Measurements from ENCODE around the gene BMPR2. TPM values are rescaled to one million over a fixed set of nuclear protein-coding genes. Genes with fewer than 3 reads are reported as not detected.
"Not testable (repeated sequence)": the region's sequence is repeated elsewhere in the genome, so short reads cannot be mapped to it uniquely, and the experiment has no call there.

BMPR2 gene
- total RNA-seq, 1 experiment from 2014 or later = 12.8 TPM

GRCh38 chr2:202436626-202437025 is 60.5 kb downstream of the BMPR2 start:
- intact Hi-C loops (cut with micrococcal nuclease) = no loop called here
- Histone ChIP-seq H3K4me1 (ENCODE audit: control insufficient read depth in 1 of 2, insufficient read depth in 2 of 2, low read length in 2 of 2) (no peaks in the 10 kb centered on the region), H3K9me2 (ENCODE audit: insufficient read depth) (no peaks in the 10 kb centered on the region), H3K27ac (ENCODE audit: low read depth, low read length) (no peak overlapping the region), H3K4me2 (ENCODE audit: low read length) (no peak overlapping the region), H3K9me3 (ENCODE audit: control insufficient read depth in 1 of 2, insufficient read depth in 1 of 2, low read depth in 1 of 2, low read length in 2 of 2) (no peaks in the 10 kb centered on the region), H2AFZ (ENCODE audit: low read depth, low read length, poor library complexity, severe bottlenecking) (no peak overlapping the region), H3K9ac (ENCODE audit: low read length) (no peak overlapping the region), H4K20me1 (ENCODE audit: insufficient read depth) (no peaks in the 10 kb centered on the region; the same call in 1 of the 2 replicates), H3K4me3 (replicated peaks in 1 of 2; ENCODE audit: low read depth in 1 of 2, low read length in 2 of 2) (no peak overlapping the region), H3K36me3 (ENCODE audit: control insufficient read depth in 1 of 2, insufficient read depth in 2 of 2, low read length in 2 of 2) (no peaks in the 10 kb centered on the region), H3K27me3 (ENCODE audit: insufficient read depth, low read length) (no peaks in the 10 kb centered on the region), H3K79me2 (ENCODE audit: insufficient read depth, low read length) (no peaks in the 10 kb centered on the region)
- TF ChIP-seq FOSL1 (IDR thresholded peaks at IDR 0.05; ENCODE audit: low read depth) (no peak), REST (IDR thresholded peaks at IDR 0.05; ENCODE audit: low read depth) (no peak), CTCF (IDR thresholded peaks at IDR 0.05 in 2 of 3, conservative IDR thresholded peaks at IDR 0.05 in 1 of 3; ENCODE audit: borderline replicate concordance in 1 of 3, insufficient read depth in 1 of 3, low read depth in 2 of 3, low read length in 2 of 3) (no peak), MAX (IDR thresholded peaks at IDR 0.05) (no peak)
- no TSS peak for BruUV-seq (replicated peaks)
- DNase-seq (ENCODE audit: low read depth, low spot score) = no peak
- CTCF ChIA-PET = no interaction called here
- POLR2A ChIA-PET = no interaction called here
- RAD21 ChIA-PET (ENCODE audit: low non-redundant PET in 1 of 2, low total read pairs in 2 of 2, uncharacterized antibody in 2 of 2, unreplicated experiment in 2 of 2) = no interaction called here
- ATAC-seq = no peak

- intact Hi-C loops (cut with micrococcal nuclease); H3K79me2 ChIP-seq (ENCODE audit: insufficient read depth, low read length); H3K27ac ChIP-seq (ENCODE audit: low read depth, low read length): not testable (repeated sequence)
Measured at GRCh38 chr2:202440117-202440516, 64.0 kb downstream of the BMPR2 start.

More at GRCh38 chr2:202440117-202440516, 64.0 kb downstream of the BMPR2 start:
- H3K9me2 ChIP-seq (ENCODE audit: insufficient read depth); H2AFZ ChIP-seq (ENCODE audit: low read depth, low read length, poor library complexity, severe bottlenecking); DNase-seq (ENCODE audit: low read depth, low spot score); RAD21 ChIA-PET (ENCODE audit: low non-redundant PET in 1 of 2, low total read pairs in 2 of 2, uncharacterized antibody in 2 of 2, unreplicated experiment in 2 of 2); POLR2A ChIA-PET; ATAC-seq; H3K9me3 ChIP-seq (ENCODE audit: control insufficient read depth in 1 of 2, insufficient read depth in 1 of 2, low read depth in 1 of 2, low read length in 2 of 2); H3K27me3 ChIP-seq (ENCODE audit: insufficient read depth, low read length); BruUV-seq (replicated peaks); H3K4me1 ChIP-seq (ENCODE audit: control insufficient read depth in 1 of 2, insufficient read depth in 2 of 2, low read length in 2 of 2); CTCF ChIA-PET; H3K4me2 ChIP-seq (ENCODE audit: low read length); H3K9ac ChIP-seq (ENCODE audit: low read length); H3K36me3 ChIP-seq (ENCODE audit: control insufficient read depth in 1 of 2, insufficient read depth in 2 of 2, low read length in 2 of 2); H3K4me3 ChIP-seq (replicated peaks in 1 of 2; ENCODE audit: low read depth in 1 of 2, low read length in 2 of 2); H4K20me1 ChIP-seq (ENCODE audit: insufficient read depth): not testable (repeated sequence)

Data from HCT116 (cell line).